NK-92 (cell line): Measurements from ENCODE around the gene TNKS1BP1.
"Not testable (repeated sequence)": the region's sequence is repeated elsewhere in the genome, so short reads cannot be mapped to it uniquely, and the experiment has no call there.

Source experiments
- DNase-seq: peaks from one replicate; lab custom pipeline; 2025; ENCODE audit not compliant: unreplicated experiment; lab: John Stamatoyannopoulos, UW

TNKS1BP1 gene

GRCh38 chr11:57294225-57295131 is 30.3 kb downstream of the TNKS1BP1 start:
- DNase-seq: no peak

DNA sequence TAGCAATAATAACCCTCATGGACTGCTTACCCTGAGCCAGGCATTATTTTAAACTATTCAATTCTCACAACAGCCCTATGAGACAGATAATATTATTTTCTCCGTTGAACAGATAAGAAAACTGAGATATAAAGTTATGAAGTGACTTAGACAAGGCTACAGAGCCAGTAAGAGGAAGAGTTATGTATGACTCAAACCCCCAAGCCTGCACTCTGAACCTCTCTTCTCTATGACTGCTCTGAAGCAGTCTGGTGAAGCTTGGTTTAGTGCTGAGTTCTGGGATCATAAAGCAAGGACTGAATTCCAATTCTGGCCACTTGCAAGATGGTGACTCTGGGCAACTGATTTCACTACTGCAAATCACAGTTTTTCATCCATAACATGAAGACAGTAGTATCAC is 34.5 kb downstream of the TNKS1BP1 start:
- DNase-seq: no peak

GRCh38 chr11:57288771-57289579 is 35.8 kb downstream of the TNKS1BP1 start:
- no peak for DNase-seq

- DNase-seq: no peak
Measured at GRCh38 chr11:57287884-57288283, 36.9 kb downstream of the TNKS1BP1 start.

GRCh38 chr11:57283231-57283990 is 41.3 kb downstream of the TNKS1BP1 start:
- no peak for DNase-seq

- not testable (repeated sequence) for DNase-seq
Measured at GRCh38 chr11:57281546-57281945, 43.2 kb downstream of the TNKS1BP1 start.

- DNase-seq: no peak
Measured at GRCh38 chr11:57279116-57279515, 45.6 kb downstream of the TNKS1BP1 start.

GRCh38 chr11:57278721-57279095 is 46.0 kb downstream of the TNKS1BP1 start:
- no peak for DNase-seq

GRCh38 chr11:57277845-57278720 is 46.7 kb downstream of the TNKS1BP1 start:
- DNase-seq: no peak

DNA sequence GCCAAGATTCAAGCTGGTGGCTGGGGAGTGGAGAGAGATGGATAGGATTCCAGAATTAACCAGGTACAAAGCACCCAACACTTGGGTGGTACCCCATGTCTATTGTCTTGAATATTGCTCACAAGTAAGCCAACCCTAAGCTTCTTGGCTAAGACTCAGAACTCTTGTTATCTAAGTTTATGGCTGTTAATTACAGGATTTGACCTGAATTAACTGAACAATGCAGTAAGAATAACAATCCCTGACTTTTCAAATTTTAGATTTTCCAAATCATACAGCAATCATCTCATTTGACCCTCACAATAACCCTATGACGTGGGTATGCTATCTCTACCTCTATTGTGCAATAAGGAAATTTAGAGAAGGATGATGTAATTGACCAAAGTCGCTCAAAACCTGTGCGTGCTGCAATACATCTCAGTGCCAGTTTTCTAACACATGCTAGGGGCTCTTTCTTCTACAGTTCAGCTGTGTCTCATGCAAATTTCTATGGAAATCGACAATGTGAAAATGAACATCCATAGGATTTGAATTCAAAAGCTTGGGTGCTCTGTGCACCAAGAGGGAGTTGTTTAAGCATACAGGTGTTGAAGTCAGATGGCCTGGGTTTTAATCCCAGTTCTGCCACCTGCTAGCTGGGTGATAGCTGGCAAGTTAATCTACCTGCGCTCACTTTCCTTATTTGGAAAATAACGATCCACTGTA is 47.6 kb downstream of the TNKS1BP1 start:
- no peak for DNase-seq

DNA sequence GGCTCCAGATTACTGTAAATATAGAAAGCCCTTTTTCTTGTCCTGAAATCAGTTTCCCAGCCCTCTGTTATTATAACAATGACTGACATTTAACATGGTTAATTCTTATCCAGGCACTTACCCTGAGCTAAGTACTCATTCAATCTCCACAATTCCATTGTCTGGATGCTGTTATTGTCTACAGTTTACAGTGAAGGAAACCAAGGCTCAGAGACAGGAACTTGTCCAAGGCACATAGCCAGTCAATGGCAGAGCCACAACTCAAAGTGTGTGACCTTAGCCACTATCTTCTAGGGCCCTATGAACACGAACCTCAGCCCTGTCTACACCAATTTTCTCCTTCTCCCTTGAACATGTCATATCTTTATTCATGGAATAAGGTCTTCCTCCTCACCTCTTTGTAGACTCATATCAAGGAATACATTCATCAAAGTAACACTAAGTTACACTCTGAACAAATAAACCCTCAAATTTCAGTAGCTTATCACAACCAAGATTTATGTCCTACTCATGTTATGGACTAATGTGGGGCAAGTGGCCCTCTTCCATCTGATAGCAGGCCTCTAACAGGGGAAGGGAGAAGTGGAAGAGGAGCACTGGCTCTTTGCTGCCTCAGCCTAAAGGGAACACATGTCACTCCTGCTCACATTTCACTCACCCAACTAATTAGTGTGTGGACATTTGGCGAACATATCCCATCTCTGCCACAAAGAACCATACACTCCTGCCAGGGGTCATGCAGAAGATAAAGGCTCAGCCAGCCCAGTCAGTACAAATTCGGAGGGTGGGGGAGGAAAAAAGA is 48.4 kb downstream of the TNKS1BP1 start:
- DNase-seq: no peak

DNA sequence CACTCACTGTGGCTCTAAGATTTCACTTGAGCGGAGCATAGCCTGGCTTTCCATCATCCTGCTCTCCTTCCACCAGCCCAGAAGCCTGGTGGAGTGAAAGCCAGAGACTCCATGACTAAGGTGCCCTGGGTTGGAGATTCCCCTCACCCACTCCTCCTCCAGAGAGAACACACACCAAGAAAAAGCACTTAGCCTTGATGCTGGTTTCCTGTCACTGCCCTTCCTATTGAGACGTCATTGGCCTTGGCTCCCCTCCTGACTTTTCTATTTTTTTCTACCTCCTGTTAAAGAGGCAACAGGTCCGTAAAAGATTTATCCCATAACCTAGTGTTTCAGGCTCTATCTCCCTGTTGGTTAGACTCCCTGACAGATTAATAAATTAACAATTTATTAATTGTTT is 49.2 kb downstream of the TNKS1BP1 start:
- no peak for DNase-seq

GRCh38 chr11:57274904-57275498 is 49.8 kb downstream of the TNKS1BP1 start:
- DNase-seq: no peak

DNA sequence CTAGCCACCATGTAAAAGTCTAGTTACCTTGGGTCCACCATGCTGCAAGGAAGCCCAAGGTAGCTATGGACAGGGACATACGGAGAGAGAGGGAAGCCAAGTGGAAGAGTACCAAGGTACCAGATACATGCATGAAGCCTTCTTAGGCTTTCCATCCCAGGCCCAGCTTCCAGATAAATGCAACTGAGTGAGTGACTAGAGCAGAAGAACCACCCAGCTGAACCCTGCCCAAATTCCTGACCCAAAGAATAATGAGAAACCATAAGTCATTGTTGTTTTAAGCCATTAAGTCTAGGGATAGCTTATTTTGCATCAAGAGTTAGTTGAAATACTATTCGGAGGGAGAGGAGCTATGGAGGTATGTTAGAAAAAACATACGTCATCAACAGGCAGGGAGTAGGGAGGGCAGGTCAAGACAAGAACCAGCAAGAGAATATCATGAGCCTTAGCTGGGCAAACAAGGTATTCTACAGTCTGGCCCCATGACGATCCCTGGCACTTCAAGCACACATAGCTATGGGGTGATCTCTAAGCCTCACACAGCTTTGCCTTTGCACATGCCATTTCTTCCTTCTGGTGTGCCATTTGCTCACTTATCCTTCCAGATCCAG is 51.2 kb downstream of the TNKS1BP1 start:
- DNase-seq: no peak

DNA sequence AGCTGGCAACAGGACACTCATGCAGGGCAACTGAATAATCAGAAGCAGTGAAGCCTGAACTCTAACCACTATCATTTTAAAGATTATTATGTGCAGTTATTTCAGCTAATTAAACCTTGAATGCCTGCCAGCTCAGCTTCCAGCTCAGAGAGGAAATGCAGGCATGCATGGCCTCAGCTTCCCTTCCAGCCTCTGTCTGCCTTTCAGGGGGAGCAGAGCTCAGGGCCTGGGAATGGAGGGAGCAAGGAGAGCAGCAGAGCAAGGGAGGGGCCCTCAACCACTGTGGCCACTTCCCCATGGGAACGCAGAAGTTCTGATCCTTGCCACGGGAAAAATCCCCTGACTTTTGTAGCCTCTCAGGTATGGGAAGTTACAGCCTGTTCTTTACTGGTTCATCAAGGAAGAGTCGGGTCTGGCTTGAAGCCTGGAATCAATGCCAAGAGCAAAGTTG is 55.2 kb downstream of the TNKS1BP1 start:
- DNase-seq: no peak

GRCh38 chr11:57266157-57266556 is 58.6 kb downstream of the TNKS1BP1 start:
- no peak for DNase-seq

GRCh38 chr11:57263351-57263750 is 61.4 kb downstream of the TNKS1BP1 start:
- DNase-seq: no peak

DNA sequence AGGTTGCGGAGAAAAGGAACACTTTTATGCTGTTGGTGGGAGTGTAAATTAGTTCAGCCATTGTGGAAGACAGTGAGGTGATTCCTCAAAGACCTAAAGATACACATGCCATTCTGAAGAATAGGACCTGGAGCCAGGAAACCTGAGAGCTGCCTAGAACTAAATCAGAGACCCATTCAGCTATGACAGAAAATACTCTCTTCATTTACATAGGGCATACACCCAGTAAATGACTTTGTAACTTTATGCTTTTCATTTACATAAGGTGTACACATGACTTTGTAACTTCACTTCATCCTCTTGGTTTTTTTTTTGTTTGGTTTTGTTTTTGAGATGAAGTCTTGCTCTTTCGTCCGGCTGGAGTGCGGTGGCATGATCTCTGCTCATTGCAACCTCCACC is 62.6 kb downstream of the TNKS1BP1 start:
- no peak for DNase-seq
